Endometrium (tissue), 2 donors: ENCODE measurements around the gene SPRR1B.
"Not testable (repeated sequence)": the region's sequence is repeated elsewhere in the genome, so short reads cannot be mapped to it uniquely, and the experiment has no call there.

Source experiments
- FAIRE-seq: peaks from 2 replicates; lab custom pipeline; 2012; peaks lifted over from hg19 to GRCh38; lab: Jason Lieb, UNC
- donor health status: control.
- donor health status: control.

Gene SPRR1B, protein sequence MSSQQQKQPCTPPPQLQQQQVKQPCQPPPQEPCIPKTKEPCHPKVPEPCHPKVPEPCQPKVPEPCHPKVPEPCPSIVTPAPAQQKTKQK

DNA sequence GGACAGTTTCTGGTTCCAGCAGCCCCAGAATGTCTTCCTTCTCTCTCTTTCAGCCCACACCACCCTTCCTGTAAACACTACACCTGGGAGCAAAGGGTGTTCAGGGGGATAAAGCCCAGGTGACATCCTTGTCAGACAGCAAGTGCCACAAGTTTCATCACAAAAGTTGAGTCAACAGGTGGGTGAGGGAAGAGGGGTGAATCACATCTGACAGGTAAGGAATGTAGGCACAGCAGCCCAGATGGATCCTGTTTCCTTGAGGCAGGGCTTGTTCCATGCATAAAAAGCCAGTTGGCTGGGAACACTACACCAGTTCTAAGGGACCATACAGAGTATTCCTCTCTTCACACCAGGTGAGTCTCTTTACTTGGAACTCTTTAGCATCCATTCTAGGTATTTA lies at the start of gene SPRR1B:
SPRR1B (plus strand) TSS at position 309 of the 400 bp plus-strand sequence. CDS start 1,143 bp downstream, outside the sequence.
- FAIRE-seq, result no peak

DNA sequence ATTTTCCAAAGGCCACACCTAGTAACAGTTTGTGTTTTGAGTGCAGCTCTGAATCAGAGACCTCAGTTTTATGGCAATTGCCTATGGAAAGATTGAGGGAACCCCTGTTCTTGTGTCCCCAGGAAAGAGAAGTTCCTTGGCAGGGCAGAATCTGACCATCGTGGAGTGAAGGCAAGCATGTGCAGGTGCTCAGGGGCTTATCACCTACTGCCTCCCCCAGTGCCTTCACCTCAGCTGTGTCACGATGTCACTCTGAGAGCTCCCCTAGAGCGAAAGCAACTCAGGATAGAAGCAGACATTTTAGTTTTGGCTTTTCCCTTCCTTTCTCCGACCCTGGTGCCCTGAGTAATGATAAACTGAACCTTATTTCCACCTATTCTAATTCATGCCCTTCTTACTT lies 48.9 kb upstream of the SPRR1B start:
- FAIRE-seq, result no peak

DNA sequence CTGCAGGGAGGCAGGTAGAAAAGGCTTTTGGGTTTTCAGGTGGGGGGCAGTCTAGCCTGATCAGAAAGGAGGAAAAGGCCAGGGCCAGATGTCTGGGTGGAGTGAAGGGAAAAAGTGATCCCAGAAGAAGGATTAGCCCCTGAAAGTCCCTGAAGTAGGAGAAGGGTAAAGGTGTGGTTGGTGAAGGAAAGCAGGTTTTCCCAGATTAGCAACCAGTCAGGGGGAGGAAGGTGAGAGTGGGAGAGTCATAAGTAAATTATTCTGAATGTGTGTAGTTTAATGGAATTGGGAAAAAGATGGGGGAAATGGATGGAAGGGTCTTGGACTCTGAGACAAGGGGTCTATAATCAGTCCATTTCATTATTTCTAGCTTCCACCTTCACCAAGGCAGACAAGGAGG lies 47.8 kb upstream of the SPRR1B start:
- no peak for FAIRE-seq

DNA sequence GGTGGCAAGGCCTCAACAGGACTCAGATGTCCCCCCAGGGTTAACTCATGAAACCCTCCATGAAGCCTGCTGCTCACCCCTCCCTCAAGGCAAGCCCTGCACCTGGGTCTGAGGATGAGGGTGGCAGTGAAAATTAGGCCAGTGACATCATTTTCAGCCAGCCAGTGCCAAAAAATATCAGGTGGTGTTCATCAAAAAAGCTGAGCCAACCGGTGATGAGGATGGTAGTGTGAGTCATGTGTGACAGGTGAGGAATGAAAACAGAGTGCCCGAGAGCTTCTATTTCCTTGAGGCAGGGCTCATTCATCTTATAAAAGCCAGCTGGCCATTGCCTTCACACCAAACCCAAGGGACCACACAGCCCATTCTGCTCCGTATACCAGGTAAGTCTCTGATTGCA lies 47.3 kb upstream of the SPRR1B start, which contains the start of gene SPRR1A:
SPRR1A (plus strand) TSS at position 339 of the 400 bp plus-strand sequence. CDS start 1,150 bp downstream, outside the sequence.
- FAIRE-seq, result no peak

DNA sequence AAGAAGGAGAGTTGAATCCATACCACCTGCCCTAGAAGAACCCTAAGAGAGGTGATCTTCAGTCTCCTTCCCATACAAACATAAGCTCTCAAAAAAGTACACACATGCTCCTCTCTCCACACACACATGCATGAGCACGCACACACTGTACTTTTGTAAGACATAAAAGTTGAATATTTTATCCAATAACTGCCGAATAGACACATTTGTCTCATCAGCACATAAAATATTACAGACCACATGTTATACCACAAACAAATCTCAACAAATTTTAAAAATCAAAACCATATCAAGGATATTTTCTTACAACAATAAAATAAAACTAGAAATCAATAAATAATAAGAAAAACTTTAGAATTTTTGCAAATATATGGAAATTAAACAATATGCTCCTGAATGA lies 44.4 kb upstream of the SPRR1B start:
- FAIRE-seq, result no peak

DNA sequence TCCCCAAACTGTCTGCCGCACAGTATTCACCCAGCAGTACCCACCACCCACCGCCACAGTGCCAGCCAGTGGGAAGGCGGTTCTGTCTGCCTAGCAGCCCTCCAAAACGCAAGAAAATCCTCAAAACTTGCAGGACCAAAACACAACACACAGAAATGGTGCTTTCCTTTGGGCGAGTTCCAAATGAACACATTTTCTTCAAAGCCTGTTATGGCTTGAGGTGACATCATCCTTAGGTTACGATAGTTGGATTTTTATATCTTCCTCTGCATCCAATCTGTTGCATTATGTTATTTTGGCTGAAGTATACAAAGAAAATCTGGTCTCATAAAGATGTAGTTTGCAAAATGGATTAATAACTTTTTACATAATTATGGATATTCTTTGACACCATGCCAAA lies 37.8 kb upstream of the SPRR1B start:
- FAIRE-seq, result no peak

DNA sequence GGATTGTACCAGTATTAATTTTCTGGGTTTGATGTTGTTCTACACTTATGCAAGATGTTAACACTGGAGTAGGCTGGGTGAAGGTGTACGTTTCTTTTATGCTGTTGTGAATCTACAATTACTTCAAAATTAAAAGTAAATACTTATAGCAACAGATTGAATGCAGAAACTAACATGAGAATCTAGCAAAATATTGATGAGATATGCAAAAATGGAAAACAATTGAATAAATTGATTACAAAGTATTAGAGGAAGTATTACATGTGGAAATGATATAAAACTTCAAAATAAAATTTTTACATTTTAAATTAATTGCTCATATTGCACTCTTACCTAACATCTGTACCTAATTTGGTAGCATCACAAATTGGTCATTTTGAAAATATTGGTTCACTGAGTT lies 35.2 kb upstream of the SPRR1B start:
- FAIRE-seq, result no peak

DNA sequence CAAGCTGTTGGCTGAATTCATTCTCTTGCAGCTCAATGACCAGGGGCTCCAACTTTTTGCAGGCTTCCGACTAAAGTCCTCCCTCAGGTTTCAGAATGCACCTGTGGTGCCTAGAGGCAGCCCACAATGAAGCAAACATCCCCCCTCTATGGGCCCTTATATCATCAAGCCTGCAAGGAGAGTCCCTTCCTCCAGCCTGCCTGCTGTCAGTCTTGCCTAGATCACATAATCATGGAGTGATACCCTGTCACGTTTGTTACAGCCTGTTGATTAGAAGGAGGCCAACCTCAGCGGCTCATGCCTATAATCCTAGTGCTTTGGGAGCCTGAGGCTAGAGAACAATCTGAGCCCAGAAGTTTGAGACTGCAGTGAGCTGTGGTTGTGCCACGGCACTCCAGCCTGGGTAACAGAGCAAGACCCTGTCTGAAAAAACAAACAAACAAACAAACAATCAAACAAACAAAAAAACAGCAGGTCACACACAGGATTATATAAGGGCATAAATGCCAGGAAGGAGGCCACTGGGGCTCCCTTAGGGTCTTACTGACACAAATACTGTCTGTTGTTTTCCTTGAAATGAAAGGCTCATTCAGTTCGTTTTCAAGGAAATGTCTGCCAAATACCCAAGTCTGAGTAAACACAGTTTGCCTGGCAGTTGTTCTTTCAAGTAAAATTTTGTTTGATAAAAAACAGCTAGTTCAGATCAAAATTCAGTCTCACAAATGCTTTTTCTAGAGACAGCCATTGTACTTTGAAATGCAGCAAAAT lies 34.2 kb upstream of the SPRR1B start:
- no peak for FAIRE-seq

DNA sequence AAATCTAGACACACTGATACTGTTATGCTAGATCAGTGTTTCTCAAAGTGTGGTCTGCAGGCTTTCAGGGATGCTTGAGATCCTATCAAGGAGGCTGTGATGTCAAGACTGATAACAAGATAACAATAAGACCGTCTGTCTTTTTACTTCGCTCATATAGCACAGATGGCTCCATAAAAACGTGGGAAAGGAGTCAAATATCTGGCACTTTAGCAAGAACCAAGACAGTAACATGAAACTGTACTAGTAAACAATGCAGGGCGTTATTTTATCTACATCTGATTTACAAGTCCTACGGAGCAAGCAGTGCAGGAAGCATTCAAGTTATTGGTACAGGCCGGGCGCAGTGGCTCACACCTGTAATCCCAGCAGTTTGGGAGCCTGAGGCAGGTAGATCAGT lies 33.1 kb upstream of the SPRR1B start:
- no peak for FAIRE-seq

DNA sequence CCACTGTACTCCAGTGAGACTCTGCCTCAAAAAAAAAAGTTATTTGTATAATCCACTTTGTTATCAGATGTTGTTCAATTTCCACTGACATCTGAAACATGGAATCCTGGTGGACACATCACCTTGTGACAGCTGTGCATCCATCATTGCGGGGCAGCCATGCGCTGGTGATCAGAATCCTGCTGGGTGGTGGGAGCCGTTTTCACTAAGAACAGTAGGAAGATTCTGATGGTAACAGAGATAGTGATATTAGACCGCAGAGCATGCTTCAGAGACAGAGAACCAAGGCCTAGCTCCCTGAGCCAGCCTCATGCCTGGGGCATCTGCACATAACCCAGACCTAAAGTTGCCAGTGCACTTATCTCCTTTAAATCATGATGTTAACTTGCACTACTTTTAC lies 32.5 kb upstream of the SPRR1B start:
- no peak for FAIRE-seq

DNA sequence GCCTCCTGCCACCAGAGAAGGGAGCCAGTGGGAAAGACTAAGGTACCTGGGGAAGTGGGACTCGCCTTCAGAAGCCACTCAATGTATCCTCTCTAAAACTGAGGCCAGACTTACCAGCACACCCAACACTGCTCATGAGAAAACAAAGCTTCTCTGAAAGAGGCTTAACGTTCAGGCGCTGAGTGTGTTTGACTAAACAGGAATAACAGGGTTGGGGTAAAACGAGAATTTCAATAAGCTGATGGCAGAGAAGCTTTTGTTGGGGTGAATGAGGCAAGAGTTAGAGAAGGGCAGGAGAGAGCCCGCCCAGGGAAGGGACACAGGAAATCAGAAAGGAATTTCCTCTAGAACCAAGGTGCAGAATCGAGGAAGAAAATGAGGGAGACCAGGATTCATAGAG lies 31.2 kb upstream of the SPRR1B start:
- no peak for FAIRE-seq

DNA sequence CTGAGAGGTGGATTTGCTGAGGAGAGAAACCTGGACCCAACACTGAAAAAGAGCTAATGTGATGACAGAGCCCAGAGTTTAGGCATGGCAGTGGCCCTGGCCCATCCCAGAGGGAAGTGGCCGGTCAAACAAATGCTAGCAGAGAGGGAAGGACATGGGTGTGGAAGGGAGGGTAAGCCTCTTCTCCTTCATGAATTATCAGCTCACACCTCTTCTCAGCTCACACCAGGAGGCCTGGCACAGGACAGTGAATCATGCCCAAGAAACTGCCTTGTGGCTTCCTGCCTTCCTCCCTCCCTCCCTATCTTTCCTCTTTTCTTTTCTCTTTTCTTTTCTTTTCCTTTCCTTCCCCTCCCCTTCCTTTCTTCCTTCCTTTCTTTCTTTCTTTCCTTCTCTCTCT lies 30.7 kb upstream of the SPRR1B start:
- FAIRE-seq, result no peak

DNA sequence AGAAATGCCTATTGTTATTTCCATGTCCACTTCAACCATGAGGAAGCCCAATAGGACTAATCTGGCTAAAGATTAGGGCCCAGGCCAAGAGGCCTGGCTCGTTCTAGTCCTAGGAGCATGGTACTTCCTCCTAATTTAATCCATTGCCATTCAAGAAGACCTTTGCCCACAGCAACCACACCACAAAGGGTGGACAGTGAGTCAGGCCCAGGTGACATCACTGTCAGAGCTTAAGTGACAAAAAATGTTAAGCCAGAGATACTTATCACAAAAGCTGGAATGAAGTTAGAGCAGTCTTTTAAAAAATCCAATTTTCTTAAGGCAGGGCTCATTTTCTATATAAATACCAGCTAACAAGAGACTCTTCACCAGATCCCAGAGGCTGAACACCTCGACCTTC lies 29.6 kb upstream of the SPRR1B start, which contains the start of gene SPRR3:
SPRR3 (plus strand) TSS at position 368 of the 400 bp plus-strand sequence. CDS start 1,272 bp downstream, outside the sequence.
- no peak for FAIRE-seq

DNA sequence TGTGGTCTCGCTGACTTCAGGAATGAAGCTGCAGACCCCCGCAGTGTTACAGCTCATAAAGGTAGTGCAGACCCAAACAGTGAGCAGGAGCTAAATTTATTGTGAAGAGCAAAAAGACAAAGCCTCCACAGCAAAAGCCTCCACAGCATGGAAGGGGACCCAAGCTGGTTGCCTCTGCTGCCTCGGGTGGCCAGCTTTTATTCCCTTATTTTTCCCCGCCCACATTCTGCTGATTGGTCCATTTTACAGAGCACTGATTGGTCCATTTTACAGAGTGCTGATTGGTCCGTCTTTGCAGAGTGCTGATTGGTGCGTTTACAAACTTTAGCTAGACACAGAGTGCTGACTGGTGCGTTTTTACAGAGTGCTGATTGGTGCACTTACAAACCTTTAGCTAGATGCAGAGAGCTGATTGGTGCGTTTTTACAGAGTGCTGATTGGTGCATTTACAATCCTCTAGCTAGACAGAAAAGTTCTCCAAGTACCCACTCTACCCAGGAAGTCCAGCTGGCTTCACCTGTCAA lies 19.7 kb upstream of the SPRR1B start:
- FAIRE-seq, result not testable (repeated sequence)

DNA sequence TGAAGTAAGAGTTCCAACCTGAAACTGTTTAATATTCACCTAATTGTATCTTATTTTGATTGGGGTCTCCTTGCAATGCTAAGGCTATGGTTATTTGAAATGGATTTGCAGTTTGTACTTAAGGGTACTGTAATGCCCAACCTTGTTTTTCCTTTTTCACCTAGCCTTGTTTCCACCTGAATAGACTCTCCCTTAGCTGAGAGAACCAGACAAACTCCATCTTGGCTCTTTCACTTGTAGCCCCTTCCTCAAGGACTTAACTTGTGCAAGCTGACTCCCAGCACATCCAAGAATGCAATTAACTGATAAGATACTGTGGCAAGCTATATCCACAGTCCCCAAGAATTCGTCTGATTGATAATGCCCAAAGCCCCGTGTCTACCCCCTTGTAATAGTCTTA lies 9.2 kb upstream of the SPRR1B start:
- FAIRE-seq, result not testable (repeated sequence)

DNA sequence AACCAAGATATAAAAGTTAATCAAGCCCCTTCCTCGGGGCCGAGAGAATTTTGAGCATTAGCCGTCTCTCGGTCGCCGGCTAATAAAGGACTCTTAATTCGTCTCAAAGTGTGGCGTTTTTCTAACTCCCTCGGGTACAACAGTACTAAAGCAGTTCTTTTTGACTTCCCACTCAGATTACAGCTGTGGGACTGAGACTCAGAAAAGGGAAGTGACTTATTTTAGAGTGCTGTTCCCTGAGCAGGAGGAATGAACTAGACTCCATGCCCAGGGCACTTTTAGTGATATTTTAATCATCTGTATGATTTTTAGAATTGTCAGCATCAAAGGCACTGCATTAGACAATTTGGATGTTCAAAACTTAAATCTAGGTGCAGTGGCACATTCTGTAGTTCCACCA lies 8.7 kb upstream of the SPRR1B start:
- FAIRE-seq, result not testable (repeated sequence)

DNA sequence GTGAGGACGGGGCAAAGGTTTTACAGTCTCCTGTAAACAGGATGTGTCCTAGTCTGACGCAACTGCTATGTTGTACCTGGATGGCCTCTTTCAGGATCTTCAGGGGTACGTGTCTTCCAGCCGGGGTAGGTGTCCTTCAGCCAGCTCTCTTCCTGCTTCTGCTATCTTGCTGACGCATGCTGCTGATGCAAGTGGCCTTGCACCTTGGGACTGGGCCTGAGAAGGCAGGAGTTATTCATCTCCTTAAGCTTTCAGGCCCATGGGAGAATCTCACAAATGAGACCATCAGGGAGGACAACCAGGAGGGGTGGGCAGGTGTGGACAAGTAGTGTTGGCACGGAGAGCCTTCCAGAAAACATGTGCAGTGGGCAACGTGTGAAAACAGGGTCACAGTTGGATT lies 7.9 kb upstream of the SPRR1B start:
- no peak for FAIRE-seq

DNA sequence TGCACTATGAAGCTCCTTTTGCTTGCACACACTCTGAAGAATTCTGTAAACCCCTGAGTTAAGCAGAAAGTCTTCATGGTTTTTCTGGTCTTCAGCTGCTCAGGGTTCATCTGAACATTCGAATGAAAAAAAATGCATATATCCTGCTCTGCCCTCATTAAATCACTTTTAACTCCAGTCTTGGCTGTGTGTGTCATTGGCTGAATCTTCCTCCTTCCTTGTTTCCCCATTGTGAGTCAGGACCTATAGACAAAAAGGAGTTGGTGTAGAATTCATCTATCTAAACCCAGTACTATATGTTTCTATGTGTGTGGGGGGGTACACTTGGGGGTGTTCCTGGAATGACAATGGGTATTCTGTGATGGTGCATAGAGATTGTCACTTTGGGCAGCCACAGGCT lies 6.6 kb upstream of the SPRR1B start:
- FAIRE-seq, result no peak

DNA sequence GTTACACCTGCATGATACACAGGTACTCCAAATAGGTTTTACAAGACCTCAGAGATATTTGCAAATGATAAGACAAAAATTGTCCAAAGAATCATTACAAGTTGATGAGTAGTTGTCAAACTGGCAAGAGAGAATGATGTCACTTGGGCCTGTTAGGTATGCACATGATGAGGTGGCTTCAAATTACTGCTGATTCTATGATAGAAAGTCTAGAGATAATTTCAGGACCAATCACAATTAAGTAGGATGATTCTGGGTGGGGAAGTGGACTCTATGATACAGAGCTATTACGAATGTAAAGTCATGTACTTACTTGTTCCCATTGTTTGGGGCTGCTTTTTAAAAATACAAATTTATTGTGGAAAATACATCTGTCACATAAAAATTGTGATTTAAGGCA lies 5.2 kb upstream of the SPRR1B start:
- no peak for FAIRE-seq

DNA sequence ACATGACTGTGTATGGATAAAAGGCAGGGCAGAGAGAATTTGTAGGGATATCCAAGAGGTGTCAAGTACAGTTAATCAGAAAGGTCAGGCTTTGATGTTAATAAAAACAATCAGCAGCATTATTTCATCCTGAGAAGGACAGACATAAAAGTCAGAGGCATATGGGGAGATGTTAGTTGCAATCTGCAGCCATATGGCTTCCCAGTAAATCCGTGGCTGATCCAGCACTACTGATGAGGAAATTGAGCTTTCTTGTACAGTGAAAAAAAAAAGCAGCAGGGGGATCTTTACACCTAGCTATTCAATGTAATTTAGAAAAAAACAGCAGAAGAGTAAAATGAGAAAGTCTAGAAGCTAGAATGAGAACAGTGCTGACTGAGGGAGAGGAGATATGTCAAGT lies 2.2 kb upstream of the SPRR1B start:
- no peak for FAIRE-seq

DNA sequence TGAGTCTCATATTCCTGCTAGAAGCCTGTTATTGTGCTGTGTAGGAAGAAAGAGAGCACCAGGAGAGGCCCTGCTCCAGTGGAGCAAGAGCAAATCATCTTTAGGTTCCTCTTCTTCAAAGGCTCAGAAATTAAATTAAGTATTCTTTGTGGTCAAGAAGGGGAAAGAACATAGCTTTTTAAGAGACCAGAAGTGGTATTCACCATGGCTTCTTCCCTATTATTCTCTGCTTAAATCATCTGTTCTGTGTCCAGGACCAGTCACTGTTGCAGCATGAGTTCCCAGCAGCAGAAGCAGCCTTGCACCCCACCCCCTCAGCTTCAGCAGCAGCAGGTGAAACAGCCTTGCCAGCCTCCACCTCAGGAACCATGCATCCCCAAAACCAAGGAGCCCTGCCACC lies 1.1 kb downstream of the SPRR1B start:
- no peak for FAIRE-seq

DNA sequence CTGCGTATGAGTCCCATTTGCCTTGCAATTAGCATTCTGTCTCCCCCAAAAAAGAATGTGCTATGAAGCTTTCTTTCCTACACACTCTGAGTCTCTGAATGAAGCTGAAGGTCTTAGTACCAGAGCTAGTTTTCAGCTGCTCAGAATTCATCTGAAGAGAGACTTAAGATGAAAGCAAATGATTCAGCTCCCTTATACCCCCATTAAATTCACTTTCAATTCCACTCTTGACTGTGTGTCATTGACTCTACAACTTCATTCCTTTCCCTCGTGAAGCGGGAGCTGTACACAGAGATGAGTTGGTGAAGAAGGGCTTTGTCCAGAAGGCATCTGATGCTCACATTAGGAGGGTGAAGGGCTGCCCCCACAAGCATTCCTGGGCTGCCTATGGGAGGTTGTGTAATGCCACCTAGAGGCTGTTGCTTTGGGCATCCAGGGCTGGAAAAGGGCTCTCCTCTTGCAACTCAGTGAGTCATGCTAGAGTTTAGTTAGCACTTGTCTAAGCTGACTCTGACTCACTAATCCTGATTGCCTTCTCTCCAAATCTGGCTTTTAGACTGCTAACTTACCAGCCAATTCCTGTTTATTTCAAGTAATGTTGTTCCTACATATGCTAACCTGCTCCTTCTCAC lies 1.8 kb downstream of the SPRR1B start:
- FAIRE-seq, result no peak

DNA sequence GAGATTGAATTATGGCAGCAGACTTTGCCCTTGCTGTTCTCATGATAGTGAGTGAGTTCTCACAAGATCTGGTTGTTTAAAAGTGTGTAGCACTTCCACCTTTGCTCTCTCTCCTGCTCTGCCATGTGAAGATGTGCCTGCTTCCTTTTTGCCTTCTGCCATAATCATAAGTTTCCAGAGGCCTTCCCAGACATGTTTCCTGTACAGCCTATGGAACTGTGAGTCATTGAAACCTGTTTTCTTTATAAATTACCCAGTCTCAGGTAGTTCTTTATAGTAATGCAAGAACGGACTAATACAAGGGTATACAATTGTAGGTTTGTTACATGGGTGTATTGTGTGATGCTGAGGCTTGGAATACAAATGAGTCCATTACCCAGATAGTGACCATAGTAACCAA lies 4.2 kb downstream of the SPRR1B start:
- no peak for FAIRE-seq
